NCI-H1092 treated with DMSO at 0.1 percent for 48 hours (cell line): Measurements from ENCODE around the gene MRPS2.
"Not testable (repeated sequence)": the region's sequence is repeated elsewhere in the genome, so short reads cannot be mapped to it uniquely, and the experiment has no call there.

Experiments used
- DNase-seq: peaks from one replicate; lab custom pipeline; 2025; lab: John Stamatoyannopoulos, UW

Gene MRPS2

GRCh38 chr9:135499326-135500070, 984 bp upstream of the MRPS2 start:
- DNase-seq, result peak; percentile 81

GRCh38 chr9:135500071-135500524, 384 bp upstream of the MRPS2 start:
- no peak for DNase-seq

- DNase-seq, result no peak
Observed at GRCh38 chr9:135501261-135502167, 1.0 kb downstream of the MRPS2 start.

GRCh38 chr9:135502168-135502872, 1.8 kb downstream of the MRPS2 start:
- no peak for DNase-seq

GRCh38 chr9:135502873-135503321, 2.4 kb downstream of the MRPS2 start:
- DNase-seq, result no peak

GRCh38 chr9:135503371-135504261, 3.1 kb downstream of the MRPS2 start:
- DNase-seq, result no peak

- DNase-seq, result no peak
Observed at GRCh38 chr9:135504262-135505243, 4.1 kb downstream of the MRPS2 start.

- DNase-seq, result no peak
Observed at GRCh38 chr9:135505406-135506187, 5.1 kb downstream of the MRPS2 start.

- DNase-seq, result no peak
Observed at GRCh38 chr9:135506327-135507103, 6.0 kb downstream of the MRPS2 start.

- DNase-seq, result no peak
Observed at GRCh38 chr9:135507104-135508035, 6.9 kb downstream of the MRPS2 start.

- DNase-seq, result no peak
Observed at GRCh38 chr9:135508211-135508820, 7.8 kb downstream of the MRPS2 start.

- DNase-seq, result no peak
Observed at GRCh38 chr9:135509458-135509857, 9.0 kb downstream of the MRPS2 start.

- DNase-seq, result no peak
Observed at GRCh38 chr9:135512241-135512603, 11.7 kb downstream of the MRPS2 start.

- DNase-seq, result no peak
Observed at GRCh38 chr9:135512904-135513303, 12.4 kb downstream of the MRPS2 start.

- DNase-seq, result no peak
Observed at GRCh38 chr9:135513351-135513846, 12.9 kb downstream of the MRPS2 start.

- not testable (repeated sequence) for DNase-seq
Observed at GRCh38 chr9:135513906-135514305, 13.4 kb downstream of the MRPS2 start.
